Activated effector memory CD4-positive, alpha-beta T cell treated with anti-CD3 and anti-CD28 coated beads, Interleukin-2, amount 50 U/mL, for 16 hours (primary cell): Measurements from ENCODE around the gene APC.

Experiments
- DNase-seq: peaks from one replicate; pipeline ENCODE4 v3.0.0-alpha.2; 2020

Gene APC

DNA sequence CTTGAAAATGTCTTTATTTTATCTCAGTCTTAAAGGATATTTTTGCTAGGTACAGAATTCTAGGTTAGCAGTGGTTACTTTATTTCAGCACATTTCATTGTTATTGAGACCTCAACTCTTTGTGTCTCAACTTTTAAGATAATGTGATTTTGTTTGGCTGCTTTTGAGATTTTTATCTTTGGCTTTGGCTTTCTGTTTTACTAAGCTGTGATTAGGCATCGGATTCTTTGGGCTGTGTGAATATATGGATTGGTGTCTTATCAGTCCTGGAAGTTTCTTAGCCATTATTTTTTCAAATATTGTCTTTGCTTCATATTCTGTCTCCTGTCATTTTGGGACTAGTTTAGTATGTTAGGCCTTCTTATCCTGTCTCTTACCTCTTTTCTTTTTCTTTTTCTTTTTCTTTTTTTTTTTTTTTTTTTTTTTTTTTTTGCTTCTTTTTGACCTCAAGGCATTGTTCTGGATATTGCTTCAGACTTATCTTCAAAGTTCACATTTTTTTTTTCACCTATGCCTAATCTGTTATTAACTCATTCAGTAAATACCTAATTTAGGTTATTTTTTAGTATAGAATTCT is 20.1 kb upstream of the APC start:
- no peak for DNase-seq

DNA sequence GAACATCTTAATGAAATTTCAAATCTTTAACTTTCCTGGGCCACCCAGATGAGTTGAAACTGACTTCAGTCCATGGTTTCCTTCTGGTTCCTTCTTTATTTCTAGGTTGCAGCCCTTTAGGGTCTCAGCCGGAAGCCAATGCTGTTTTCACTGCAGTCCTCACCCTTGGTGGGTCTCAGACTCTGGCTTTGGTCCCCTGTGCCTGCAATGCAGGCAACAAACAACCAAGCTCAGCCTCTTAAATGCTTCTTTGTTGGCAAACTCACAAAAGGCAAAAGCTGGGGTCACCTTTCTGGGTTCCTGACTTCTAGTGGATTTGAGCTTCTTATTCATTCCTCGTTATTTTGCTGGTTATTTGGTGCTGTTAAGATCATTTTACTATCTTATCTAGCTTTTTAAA is 19.3 kb upstream of the APC start:
- no peak for DNase-seq

DNA sequence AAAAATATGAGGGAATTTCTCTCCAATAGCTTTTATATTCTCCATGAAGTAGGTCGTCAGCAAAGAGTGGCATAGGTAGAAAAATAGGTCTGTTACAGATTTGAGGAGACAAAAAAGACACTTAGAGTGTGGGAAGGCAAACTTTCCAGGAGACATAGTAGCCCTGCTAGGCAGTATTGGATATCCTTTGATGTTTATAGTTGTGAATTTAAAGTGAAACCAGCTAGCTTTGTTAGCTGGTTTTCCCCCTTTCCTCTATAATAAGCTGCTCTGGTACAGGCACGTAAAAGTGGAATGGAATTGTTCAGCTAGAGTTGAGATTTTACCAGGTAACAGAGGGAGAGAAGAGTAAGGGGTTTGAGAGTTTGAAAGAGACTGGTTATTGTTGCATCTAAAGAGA is 17.1 kb upstream of the APC start:
- DNase-seq = no peak

DNA sequence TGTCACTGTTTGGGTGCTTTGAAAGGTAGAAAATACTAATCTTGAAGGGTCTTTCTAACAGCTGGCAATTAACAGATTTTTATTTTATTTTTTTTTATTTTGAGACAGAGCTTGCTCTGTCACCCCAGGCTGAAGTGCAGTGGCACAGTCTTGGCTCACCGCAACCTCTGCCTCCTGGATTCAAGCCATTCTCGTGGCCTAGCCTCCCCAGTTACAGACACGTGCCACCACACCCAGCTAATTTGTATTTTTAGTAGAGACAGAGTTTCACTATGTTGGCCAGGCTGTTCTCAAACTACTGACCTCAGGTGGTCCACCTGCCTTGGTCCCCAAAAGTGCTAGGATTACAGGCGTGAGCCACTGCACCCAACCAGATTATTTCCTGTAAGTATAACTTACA is 12.8 kb upstream of the APC start:
- DNase-seq = no peak

- DNase-seq = no peak
Observed at GRCh38 chr5:112729630-112730029, 8.1 kb upstream of the APC start.

- no peak for DNase-seq
Observed at GRCh38 chr5:112732131-112732530, 5.6 kb upstream of the APC start.

DNA sequence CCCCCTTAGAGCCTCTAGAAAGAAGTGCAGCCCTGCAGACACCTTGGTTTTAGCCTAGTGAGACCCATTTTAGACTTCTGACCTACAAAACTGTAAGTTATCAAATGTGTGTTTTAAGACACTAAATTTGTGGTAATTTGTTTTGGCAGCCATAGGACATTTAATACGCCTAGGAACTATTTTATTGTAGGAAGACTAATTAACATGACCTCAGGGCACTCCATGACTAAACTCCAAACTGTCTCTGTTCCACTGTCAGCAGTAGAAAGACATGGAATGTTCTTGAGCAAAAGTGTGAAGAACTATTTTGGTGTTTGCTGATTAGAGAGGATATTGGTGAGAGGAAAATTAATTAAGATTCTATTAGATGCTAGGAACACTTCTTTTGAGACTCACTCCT is 4.1 kb upstream of the APC start:
- DNase-seq = no peak

DNA sequence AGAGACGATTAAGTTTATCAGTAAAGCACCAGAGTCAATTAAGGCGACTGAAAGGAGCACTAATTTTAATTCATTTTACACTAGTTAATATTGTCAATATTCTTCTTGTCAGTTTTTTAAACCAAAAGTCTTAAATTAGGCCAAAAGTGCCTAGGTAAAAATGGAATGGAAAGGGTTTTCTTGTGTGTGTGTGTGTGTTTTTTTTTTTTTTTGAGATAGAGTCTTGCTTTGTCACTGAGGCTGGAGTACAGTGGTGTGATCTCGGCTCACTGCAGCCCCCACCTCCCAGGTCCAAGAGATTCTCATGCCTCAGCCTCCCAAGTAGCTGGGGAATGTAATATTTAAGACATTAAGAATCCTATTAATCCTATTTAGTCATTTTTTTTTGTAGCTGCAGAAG is 3.1 kb upstream of the APC start:
- no peak for DNase-seq

DNA sequence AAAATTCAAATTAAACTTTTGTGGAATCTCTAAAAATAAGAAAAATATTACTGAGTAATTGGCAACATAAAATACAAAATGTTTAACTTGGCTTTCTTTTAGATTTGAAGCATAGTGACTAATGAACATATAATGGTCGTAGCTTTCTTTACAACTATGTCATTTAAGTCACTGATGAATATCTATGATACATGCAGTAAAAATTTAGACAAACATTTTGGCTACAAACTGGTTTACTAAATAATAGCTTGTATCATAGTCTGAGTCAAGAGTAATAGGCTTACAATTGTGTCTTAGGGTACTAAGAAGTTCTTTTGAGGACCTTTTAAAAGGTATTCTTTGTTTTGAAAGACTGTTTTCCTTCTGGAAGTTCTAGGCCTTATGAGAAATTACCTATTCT is 2.0 kb upstream of the APC start:
- DNase-seq = no peak

- DNase-seq = no peak
Observed at GRCh38 chr5:112737070-112737462, 619 bp upstream of the APC start.

DNA sequence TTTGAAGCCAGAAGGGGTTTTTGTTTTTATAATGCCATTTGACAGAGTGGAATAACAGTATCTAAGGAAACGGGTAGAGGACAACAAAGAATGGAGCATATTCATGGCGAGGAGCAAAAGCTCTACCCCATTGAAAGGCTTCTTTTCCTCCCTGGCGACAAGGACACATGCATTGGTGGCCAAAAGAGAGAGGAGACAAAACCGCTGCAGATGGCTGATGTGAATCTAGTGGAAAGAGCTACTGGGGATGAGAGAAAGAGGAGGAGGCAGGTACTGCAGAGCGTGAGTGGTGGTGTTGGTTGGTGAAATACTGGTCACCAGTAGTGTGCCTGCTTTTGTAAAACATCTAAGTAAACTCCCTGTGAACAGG is 491 bp downstream of the APC start:
- DNase-seq = no peak

GRCh38 chr5:112742424-112742823 is 4.7 kb downstream of the APC start:
- no peak for DNase-seq

DNA sequence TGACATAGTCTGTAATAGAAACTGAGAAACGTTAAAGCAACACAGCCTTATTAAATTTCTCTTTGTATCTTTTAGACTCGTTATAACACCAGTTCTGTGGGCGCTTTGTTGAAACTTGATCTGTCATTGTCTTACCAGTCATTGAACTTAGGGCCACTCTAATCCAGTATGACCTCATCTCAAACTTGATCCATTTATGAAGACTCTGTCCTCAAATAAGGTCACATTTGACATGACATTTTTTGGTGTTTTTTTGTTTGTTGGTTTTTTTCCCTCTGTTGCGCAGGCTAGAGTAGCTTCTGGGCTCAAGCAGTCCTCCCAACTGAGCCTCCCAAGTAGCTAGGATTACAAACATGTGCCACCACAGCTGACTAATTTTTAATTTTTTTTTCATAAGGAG is 5.9 kb downstream of the APC start:
- DNase-seq = no peak

DNA sequence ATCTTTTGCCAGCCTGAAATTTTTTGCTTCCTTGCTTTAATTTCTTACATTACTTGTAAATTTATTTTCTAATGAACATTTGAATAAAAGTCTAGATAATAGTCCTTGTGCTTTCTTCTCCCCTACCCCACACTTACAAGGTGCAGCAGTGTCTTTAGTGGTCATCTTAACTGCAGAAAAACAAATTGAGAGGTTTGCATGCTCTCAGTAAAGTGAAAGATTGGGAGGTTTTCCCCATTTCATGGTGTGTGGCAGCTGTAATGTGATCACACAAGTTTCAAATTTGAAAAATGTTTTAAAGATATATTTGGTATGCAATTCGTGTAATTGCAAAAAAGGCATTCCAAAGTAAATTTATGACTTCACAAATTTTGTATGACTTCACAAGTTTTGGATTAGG is 14.7 kb downstream of the APC start:
- no peak for DNase-seq

DNA sequence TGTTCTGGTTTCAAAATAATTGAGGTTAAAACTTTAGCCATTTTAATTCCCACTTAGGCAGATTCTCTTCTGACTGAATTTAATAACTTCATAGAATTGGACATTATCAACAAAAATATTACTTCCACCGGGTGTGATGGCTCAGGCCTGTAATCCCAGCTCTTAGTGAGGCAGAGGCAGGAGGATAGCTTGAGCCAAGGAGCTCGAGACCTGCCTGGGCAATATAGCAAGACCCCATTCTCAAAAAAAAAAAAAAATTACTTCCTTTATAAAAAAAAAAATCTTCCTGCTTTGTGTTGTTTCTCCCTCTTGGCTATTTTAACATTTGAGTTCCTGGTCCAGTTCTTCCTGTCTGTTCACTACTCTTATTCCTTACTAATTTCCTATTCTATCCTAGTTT is 18.0 kb downstream of the APC start:
- no peak for DNase-seq

- no peak for DNase-seq
Observed at GRCh38 chr5:112757468-112758208, 20.0 kb downstream of the APC start.

DNA sequence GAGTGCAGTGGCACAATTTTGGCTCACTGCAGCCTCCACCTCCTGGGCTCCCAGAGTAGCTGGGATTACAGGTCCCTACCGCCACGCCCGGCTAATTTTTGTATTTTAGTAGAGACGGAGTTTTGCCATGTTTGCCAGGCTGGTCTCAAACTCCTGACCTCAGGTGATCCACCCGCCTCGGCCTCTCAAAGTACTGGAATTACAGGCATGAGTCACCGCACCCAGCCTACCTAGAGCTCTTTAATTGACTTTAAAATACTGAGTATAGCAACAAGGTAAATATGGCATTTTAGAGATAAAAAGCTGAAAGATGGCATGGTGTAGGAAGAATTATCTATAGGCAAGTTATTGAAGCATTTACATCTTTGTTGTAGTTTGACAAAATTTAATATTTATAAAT is 21.0 kb downstream of the APC start:
- DNase-seq = no peak

DNA sequence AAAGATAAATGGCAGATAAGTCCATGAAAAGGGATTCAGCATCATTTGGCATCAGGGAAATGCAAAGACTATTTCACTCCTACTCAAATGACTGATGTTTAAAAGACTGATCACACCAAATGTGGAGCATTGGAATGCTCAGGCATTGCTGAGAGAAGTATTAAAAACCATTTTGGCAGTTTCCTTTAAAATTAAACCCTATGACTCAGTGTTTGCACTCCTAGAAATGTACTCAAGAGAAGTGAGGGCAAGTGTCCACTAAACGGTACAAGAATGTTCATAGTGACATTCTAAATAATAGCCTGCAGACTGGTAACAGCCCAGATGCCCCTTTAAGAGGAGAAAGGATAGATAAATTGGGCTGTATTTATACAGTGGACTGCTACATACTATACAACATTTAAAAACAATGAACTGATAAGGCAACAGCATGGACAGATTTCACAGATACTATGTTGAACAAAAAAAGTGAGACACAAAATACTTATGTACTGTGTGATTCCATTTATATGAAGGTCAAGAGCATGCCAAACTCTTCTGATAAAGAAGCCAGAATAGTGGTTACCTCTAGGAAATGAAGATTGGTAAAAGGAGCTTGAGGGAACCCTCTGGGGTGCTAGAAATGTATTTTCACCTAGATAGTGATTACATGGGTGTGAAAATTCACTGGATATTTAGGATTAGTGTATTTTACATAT is 24.6 kb downstream of the APC start:
- no peak for DNase-seq

- DNase-seq = no peak
Observed at GRCh38 chr5:112763165-112763564, 25.5 kb downstream of the APC start.

DNA sequence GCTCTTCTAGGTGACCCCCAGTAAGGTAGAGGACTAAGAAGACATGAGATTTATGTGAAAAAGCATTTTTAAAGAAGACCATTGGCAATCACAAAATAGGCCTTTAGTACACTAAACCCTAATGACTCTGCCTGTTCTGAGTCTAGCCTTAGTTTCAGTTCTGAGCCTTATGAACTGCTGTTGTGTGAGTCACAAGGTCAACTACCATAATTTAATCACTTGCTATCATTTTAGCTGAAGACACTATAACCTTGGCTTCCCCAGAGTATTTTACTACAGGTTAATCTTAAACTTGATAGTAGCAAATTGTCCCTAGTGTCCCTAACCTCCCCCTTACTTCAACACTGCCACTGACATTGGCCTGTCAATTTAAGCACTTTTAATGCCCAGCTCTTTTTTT is 34.4 kb downstream of the APC start:
- DNase-seq = no peak

DNA sequence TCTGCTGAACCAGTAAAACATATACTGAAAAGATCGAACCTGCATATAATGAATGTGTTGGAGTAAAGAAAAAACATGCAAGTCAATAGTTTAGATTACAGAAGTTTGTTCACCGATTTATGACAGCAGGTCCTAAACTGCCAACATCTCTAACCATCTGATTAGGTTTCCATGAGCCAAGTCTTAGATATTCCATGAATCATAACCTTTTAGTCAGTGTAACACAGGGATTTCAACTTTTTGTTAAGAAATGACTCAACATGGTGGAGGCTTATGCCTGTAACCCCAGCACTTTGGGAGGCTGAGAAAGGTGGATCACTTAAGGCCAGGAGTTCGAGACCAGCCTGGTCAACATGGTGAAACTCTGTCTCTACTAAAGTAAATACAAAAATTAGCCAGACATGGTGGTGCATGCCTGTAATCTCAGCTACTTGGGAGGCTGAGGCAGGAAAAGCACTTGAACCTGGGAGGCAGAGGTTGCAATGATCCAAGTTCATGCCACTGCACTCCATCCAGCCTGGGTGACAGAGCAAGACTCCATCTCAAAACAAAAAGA is 38.7 kb downstream of the APC start:
- no peak for DNase-seq

GRCh38 chr5:112779531-112779930 is 41.8 kb downstream of the APC start:
- no peak for DNase-seq

DNA sequence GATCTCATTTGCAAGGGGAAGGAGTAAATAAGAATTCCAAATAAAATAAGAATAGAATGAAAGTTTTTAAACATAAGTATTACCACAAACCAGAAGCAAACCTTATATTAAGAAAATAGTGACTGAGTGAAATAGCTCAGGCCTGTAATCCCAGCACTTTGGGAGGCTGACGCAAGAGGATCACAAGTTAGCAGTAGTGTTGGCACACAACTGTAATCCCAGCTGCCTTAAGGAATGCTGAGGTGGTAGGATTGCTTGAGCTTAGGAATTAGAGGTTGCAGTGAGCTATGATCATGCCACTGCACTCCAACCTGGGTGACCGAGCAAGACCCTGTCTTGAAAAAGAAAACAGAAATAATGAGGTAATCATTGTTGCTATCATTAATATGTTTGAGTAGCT is 47.0 kb downstream of the APC start:
- no peak for DNase-seq

GRCh38 chr5:112787261-112787660 is 49.6 kb downstream of the APC start:
- DNase-seq = no peak
